GM12872 (cell line): ENCODE data around the gene NUMB.

Source experiments
- TF ChIP-seq, protein P1 (sequence below): IDR thresholded peaks from 3 replicates; pipeline ENCODE4 v1.5.1; 2011; ENCODE audit warnings: low read depth, mild to moderate bottlenecking, low read length, moderate library complexity; ENCODE audit not compliant: insufficient read depth

NUMB gene

GRCh38 chr14:73368616-73369015 is 89.7 kb downstream of the NUMB start:
- TF ChIP-seq, protein P1, sequence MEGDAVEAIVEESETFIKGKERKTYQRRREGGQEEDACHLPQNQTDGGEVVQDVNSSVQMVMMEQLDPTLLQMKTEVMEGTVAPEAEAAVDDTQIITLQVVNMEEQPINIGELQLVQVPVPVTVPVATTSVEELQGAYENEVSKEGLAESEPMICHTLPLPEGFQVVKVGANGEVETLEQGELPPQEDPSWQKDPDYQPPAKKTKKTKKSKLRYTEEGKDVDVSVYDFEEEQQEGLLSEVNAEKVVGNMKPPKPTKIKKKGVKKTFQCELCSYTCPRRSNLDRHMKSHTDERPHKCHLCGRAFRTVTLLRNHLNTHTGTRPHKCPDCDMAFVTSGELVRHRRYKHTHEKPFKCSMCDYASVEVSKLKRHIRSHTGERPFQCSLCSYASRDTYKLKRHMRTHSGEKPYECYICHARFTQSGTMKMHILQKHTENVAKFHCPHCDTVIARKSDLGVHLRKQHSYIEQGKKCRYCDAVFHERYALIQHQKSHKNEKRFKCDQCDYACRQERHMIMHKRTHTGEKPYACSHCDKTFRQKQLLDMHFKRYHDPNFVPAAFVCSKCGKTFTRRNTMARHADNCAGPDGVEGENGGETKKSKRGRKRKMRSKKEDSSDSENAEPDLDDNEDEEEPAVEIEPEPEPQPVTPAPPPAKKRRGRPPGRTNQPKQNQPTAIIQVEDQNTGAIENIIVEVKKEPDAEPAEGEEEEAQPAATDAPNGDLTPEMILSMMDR: no peak

DNA sequence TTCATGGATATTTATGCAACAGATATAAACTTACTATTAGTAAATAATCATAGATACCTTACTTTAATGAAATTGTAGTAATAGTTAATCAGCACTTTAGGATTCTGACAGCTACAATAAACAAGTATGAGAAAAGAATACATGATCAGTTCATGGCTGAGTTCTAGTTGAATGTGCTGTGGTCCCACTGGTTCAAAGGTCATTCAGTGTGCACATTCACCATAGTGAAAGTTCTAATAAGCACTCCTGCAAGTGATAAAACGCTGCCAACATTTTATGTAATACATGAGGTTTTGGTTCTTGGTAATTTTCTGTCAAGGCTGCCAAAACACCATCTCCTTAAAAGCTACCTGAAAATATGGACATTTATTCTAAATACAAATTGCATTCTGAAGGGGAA is 92.6 kb downstream of the NUMB start:
- TF ChIP-seq, protein P1: no peak

DNA sequence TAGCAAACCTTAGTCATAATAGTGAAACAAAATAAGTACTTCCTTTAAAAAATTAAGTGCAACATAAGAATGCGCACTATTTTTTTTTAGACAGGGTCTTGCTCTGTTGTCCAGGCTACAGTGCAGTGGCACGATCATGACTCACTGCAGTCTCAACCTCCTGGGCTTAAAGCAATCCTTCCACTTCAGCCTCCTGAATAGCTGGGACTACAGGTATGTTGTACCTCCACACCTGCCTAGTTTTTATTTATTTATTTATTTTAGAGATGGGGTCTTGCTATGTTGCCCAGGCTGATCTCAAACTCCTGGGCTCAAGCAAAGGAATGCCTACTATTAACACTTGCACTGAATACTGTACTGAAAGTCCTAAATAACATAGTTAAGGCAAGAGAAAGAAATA is 93.8 kb downstream of the NUMB start:
- TF ChIP-seq, protein P1: no peak

GRCh38 chr14:73359445-73359844 is 98.9 kb downstream of the NUMB start:
- TF ChIP-seq, protein P1: no peak

DNA sequence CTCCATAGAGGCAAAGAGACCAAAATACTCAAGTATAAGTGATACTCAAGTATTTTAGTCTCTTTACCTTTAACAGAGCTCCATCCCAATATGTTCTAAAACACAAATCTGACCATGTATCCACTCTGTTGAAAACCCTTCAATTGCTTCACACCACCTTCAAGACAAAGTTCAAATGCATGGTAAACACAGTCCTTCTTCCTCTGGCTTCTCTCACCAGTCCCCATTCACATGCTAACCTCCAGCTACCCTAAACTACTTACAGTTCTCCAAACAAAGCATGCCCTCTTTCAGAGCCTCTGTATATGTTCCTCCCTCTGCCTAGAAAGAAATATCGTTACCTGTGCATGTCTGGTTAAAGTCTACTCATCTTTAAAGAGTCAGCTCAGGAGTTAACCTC is 100.2 kb downstream of the NUMB start:
- TF ChIP-seq, protein P1: no peak

GRCh38 chr14:73344319-73344718 is 114.0 kb downstream of the NUMB start:
- TF ChIP-seq, protein P1: no peak

DNA sequence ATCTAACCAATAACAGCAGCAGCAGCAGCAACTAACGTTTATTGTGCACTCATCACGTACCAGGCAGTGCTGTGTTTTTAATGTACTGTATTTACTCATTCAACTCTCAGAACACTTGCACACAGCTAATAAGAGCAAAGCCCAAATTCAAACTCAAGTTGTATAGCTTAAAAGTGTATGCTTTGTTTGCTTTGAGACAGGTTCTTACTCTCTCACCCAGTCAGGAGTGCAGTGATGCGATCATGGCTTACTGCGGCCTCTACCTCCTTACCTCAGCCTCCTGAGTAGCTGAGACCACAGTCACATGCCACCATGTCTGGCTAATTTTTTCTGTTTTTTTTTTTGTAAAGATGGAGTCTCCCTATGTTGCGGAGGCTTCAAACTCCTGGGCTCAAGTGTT is 115.7 kb downstream of the NUMB start:
- TF ChIP-seq, protein P1: no peak
